SK-N-SH (cell line): ENCODE measurements around the gene TRNAU1AP.

Experiments used
- CTCF ChIP-seq: fragments of 200-600 bp; sonication (generic); IDR thresholded peaks from 2 replicates; pipeline ENCODE4 v1.6.1; 2017; ENCODE audit warnings: antibody characterized with exemption, mild to moderate bottlenecking, moderate library complexity
- EP300 ChIP-seq, 2 experiments: IDR thresholded peaks; 2 replicates each; pipeline versions ENCODE4 v1.4.0 to v1.6.1; 2012; ENCODE audit warnings: borderline replicate concordance in 1 of 2, low read depth in 1 of 2, low read length in 1 of 2
- EZH2phosphoT487 ChIP-seq: fragments of 200-600 bp; sonication (generic); IDR thresholded peaks from 2 replicates; pipeline ENCODE4 v1.6.1; 2017; ENCODE audit warnings: low read depth, mixed run types, mild to moderate bottlenecking, antibody characterized with exemption, moderate library complexity, borderline replicate concordance
- NRF1 ChIP-seq: IDR thresholded peaks from 2 replicates; pipeline ENCODE4 v1.6.1; 2012; ENCODE audit warnings: low read depth, mild to moderate bottlenecking, low read length
- RAD21 ChIP-seq: IDR thresholded peaks from 2 replicates; pipeline ENCODE4 v1.6.1; 2012; ENCODE audit warnings: mild to moderate bottlenecking, low read length
- REST ChIP-seq: IDR thresholded peaks from 2 replicates; pipeline ENCODE4 v1.6.1; 2012; ENCODE audit warnings: mild to moderate bottlenecking, low read depth, low read length, moderate library complexity
- RXRA ChIP-seq: IDR thresholded peaks from 2 replicates; pipeline ENCODE4 v1.4.0; 2012; ENCODE audit warnings: low read depth, mild to moderate bottlenecking, borderline replicate concordance

- no peak for TF ChIP-seq NRF1
- no peak for TF ChIP-seq CTCF
- no peak for TF ChIP-seq EZH2phosphoT487
- no peak for TF ChIP-seq RAD21
- no peak for TF ChIP-seq RXRA
- TF ChIP-seq EP300 (IDR thresholded peaks at IDR 0.05; ENCODE audit: borderline replicate concordance in 1 of 2, low read depth in 1 of 2, low read length in 1 of 2) = no peak
- no peak for TF ChIP-seq REST
Measured at GRCh38 chr1:28606771-28607170, 53.9 kb downstream of the TRNAU1AP start.
